SK-N-SH (cell line): ENCODE results near the gene HTRA3.

ENCODE experiments used
- CHD2 ChIP-seq: fragments of 150-350 bp; IDR thresholded peaks from 2 replicates; pipeline ENCODE4 v1.6.1; 2018; ENCODE audit warnings: low read length; ENCODE audit not compliant: partially characterized antibody
- CTCF ChIP-seq: fragments of 200-600 bp; sonication (generic); IDR thresholded peaks from 2 replicates; pipeline ENCODE4 v1.6.1; 2017; ENCODE audit warnings: antibody characterized with exemption, mild to moderate bottlenecking, moderate library complexity
- EP300 ChIP-seq, 2 experiments: IDR thresholded peaks; 2 replicates each; pipeline versions ENCODE4 v1.4.0 to v1.6.1; 2012; ENCODE audit warnings: borderline replicate concordance in 1 of 2, low read depth in 1 of 2, low read length in 1 of 2
- EZH2phosphoT487 ChIP-seq: fragments of 200-600 bp; sonication (generic); IDR thresholded peaks from 2 replicates; pipeline ENCODE4 v1.6.1; 2017; ENCODE audit warnings: low read depth, mixed run types, mild to moderate bottlenecking, antibody characterized with exemption, moderate library complexity, borderline replicate concordance
- MEF2A ChIP-seq: IDR thresholded peaks from 2 replicates; pipeline ENCODE4 v1.4.0; 2012; ENCODE audit warnings: low read depth, borderline replicate concordance
- MXI1 ChIP-seq: IDR thresholded peaks from 2 replicates; pipeline ENCODE4 v1.6.1; 2012; ENCODE audit warnings: mild to moderate bottlenecking, low read depth, low read length, improper control_type of control experiment
- NFIC ChIP-seq: IDR thresholded peaks from 2 replicates; pipeline ENCODE4 v1.4.0; 2012; ENCODE audit warnings: borderline replicate concordance
- PBX3 ChIP-seq: IDR thresholded peaks from 2 replicates; pipeline ENCODE4; 2012
- POLR2AphosphoS5 ChIP-seq: IDR thresholded peaks from 2 replicates; pipeline ENCODE4 v1.6.1; 2012; ENCODE audit warnings: low read depth, low read length
- RCOR1 ChIP-seq: fragments of 150-350 bp; IDR thresholded peaks from 2 replicates; pipeline ENCODE4 v1.6.1; 2017; ENCODE audit warnings: antibody characterized with exemption, low read length
- REST ChIP-seq: IDR thresholded peaks from 2 replicates; pipeline ENCODE4 v1.6.1; 2012; ENCODE audit warnings: mild to moderate bottlenecking, low read depth, low read length, moderate library complexity
- SIN3A ChIP-seq: IDR thresholded peaks from 2 replicates; pipeline ENCODE4 v1.6.1; 2012; ENCODE audit warnings: low read depth, mild to moderate bottlenecking, low read length, moderate library complexity, borderline replicate concordance
- SMC3 ChIP-seq: IDR thresholded peaks from 2 replicates; pipeline ENCODE4 v1.6.1; 2012; ENCODE audit warnings: low read depth, low read length, improper control_type of control experiment
- TF ChIP-seq, protein P1 (sequence below): IDR thresholded peaks from 2 replicates; pipeline ENCODE4 v1.4.0; 2012; ENCODE audit warnings: low read depth, borderline replicate concordance

DNA sequence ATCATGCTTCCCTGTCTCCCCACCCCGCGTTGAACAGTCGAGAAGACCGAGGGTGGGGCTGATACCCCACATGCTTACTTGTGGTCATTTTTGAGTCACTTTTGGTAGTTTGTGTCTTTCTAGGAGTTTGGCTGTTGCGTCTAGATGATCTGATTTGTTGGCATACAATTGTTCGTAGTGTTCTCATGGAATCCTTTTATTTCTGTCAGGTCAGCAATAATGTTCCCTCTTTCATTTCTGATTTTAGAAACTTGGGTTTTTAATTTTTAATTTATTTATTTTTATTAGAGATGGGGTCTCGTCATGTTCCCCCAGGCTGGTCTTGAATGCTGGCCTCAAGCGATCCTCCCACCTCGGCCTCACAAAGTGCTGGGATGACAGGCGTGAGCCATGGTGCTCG, 39.5 kb upstream of the HTRA3 start:
- no peak for TF ChIP-seq CTCF
- no peak for TF ChIP-seq POLR2AphosphoS5
- TF ChIP-seq, protein P1, sequence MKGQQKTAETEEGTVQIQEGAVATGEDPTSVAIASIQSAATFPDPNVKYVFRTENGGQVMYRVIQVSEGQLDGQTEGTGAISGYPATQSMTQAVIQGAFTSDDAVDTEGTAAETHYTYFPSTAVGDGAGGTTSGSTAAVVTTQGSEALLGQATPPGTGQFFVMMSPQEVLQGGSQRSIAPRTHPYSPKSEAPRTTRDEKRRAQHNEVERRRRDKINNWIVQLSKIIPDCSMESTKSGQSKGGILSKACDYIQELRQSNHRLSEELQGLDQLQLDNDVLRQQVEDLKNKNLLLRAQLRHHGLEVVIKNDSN = no peak
- TF ChIP-seq EP300 (IDR thresholded peaks at IDR 0.05; ENCODE audit: borderline replicate concordance in 1 of 2, low read depth in 1 of 2, low read length in 1 of 2) = no peak
- TF ChIP-seq RCOR1 = no peak
- no peak for TF ChIP-seq MEF2A
- no peak for TF ChIP-seq SIN3A
- no peak for TF ChIP-seq MXI1
- no peak for TF ChIP-seq SMC3
- TF ChIP-seq REST = no peak
- no peak for TF ChIP-seq EZH2phosphoT487
- TF ChIP-seq CHD2 = no peak
- TF ChIP-seq PBX3 = no peak
- TF ChIP-seq NFIC = no peak
